GM18951 (cell line): ENCODE measurements around the gene ZNF597.

Source experiments
- POLR2A ChIP-seq: IDR thresholded peaks from 4 replicates; pipeline ENCODE4 v1.6.1; 2011; ENCODE audit warnings: mild to moderate bottlenecking; ENCODE audit not compliant: insufficient read length, insufficient read depth; ENCODE audit errors: extremely low read depth
- in situ Hi-C: fragments of 300-500 bp; cut with MboI; formaldehyde crosslinking; loops from one replicate; pipeline ENCODE4 v1.12.0; 2022; ENCODE audit warnings: low sequenced_read_pairs, mixed read lengths, inconsistent platforms; ENCODE audit not compliant: unreplicated experiment

Gene ZNF597

DNA sequence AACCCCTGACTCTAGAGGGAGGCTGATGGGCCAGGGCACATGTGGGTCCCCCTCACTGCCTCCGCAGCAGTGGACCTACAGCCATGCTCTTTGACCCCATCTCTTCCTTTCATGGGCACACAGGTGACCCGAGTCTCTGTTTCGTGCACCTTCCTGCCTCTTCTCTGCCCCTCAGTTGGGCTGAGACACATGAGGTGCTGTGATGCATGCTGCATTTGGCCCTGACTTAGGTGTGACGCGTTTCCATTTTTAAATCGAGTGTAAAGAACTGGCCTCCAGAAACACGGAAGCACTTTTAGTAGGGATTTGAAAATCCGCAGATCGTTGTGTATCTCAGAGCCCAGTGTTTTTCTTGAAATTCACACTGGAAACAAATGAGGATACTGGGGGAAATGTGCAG lies 27.4 kb upstream of the ZNF597 start:
- TF ChIP-seq POLR2A, result no peak
- in situ Hi-C loops, result no loop called here

DNA sequence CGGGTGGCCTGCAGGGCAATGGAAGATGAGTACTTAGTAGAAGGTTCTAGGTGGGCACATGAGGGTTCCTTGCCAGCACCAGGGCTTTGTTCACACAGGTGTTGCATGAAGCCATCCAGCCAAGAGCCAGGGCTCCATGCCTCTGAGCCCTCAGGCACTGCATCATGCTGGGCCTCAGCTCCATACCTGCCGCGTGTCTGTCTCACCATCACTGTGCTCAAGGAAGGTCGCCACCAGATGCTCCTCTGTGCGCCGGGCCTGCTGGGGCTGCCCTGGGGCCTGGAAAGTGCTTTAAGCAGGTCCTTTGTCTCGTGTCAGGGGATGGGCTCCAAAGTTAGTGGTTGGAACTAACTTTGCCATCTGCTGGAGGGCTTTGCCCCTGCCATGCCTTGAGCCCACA lies 26.4 kb upstream of the ZNF597 start:
- no peak for TF ChIP-seq POLR2A
- in situ Hi-C loops, result no loop called here

DNA sequence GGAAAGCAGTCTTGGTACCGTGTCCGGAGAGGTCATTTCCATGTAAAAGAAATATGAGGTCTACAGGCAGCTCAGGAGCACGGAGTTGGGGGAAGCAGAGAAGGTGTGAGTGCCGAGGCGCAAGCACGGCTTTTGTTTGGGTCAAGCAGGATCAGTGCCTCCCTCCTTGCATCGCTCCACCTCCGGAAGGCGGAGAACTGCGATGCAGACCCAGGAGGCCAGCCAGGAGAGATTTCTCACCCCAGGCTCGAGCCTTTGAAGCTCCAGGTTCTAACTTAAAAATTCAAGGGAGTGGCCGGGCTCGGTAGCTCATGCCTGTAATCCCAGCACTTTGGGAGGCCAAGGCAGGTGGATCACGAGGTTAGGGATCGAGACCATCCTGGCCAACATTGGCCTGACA lies 25.2 kb upstream of the ZNF597 start:
- TF ChIP-seq POLR2A, result no peak
- in situ Hi-C loops, result no loop called here

DNA sequence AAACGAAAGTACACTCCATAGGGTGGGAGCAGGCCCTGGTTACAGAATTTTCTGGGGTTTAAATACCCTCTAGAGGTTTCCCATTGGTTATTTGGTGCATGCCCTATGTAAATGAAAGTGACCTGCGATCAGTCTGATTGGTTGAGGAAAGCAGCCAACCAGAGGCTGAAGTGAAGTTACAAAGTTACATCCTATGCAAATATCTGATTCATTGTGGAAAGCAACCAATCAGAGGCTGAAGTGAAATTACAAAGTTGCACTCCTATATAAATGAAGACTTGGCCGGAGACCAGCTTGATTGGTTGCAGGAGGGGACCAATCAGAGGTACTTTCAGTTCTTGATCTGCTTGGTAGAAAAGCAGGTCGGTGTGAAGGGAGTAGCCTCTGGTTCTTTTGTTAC lies 24.6 kb upstream of the ZNF597 start:
- no peak for TF ChIP-seq POLR2A
- in situ Hi-C loops, result no loop called here

DNA sequence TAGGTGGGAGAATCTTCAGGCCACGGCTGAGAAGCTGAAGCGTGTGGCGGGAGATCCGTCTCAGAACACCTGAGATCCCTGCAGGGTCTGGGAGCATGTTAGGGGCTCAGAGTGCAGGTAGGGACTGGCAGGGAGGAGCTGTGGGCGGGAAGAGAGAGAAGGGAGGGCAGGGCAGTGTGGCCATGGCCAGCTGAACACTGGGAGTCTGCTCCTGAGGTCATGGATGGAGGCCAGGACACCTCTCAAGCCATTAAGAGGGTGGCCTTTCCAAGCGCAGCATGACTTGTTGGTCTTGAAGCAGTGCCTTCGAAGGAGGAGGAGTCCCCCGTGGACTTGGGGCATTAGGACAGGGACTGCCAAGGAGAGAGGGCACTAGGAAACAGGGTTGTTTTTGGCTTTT lies 23.9 kb upstream of the ZNF597 start:
- in situ Hi-C loops, result no loop called here
- TF ChIP-seq POLR2A, result no peak

DNA sequence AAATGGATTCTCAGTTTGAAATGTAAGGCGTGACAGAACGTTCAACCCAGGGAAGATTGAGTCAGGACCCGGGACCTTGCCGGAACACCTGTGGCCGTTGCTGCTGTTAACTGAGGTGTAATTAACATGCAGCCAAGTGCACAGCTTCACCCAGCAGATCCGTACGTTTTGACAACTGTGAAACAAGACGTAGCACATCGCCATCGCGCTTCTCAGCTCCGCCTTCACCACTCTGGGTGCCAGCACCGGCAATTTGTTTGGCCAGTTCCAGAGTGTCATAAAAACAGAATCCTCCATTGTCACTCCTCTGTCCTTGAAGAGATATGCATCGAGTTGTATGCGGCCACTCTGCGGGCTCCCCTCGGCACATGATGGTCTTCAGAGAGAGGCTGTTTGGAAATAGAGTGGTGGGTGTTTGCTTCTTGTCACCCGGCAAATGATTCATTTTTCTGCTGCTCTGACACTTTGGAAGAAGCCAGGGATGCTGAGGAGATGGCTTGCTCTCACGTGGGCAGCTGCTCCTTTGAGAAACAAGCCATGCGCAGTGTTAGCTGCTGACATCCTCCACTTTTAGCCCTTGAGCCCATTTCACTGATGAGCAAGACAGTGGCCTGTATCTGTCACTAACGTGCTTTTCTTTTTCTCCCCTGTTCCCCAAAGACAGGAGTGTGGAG lies 22.7 kb upstream of the ZNF597 start:
- in situ Hi-C loops, result no loop called here

DNA sequence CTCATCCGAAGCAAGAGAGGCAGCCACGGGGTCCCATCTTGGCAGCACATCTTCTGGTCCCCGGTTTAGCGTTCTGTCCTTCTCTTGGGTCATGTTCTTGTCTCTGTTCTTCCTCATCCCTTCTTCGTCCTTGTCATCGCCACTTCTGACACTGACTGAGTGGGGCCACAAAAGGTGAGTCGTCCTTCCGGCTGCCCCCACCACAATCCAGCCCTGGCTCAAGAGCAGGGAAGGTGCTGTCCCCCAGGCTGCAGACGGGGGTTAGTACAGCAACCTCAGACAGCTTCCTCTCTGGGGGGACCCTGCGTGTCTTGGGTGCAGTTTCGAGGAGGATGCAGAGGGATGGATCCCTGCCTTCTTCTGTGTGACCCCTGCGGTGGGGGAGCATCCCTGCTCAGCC lies 22.0 kb upstream of the ZNF597 start:
- in situ Hi-C loops, result no loop called here
- no peak for TF ChIP-seq POLR2A

More for the DNA sequence above, 22.7 kb upstream of the ZNF597 start:
- TF ChIP-seq POLR2A, result no peak

DNA sequence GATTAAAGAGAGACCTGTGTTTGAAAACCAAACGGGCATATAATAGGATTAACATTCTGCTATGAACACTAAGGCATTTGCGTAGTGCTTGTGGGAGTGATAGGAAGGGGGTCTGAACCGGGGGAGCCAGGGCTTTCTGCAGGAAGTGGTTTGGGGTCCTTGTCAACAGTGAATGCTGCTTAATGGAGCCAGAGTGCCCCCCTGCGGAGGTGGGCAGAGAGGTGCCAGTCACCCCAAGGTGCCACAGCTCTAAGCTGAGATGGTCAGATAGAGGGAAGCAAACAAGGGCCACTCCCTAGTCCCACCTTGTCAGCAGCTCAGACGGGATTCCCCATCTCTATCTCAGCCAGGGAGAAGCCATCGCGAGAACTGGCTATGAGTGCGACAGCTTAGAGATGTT lies 17.8 kb upstream of the ZNF597 start:
- TF ChIP-seq POLR2A, result no peak
- in situ Hi-C loops, result no loop called here

DNA sequence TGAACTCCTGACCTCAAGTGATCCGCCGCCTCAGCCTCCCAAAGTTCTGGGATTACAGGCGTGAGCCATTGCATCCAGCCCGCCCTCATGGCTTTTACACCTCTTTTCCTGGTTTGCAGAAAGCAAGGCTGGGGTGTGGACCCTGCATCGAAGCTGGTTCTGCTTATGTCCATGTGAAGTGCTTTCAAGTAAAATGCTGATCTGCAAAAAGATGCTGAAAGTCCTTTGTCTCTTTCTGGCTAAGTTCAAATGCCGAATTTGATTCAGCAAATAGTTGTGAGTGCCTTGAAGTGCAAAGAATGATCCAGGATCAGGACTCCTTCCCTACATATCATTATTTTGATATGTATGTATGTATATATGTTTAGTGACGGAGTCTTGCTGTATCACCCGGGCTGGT lies 17.3 kb upstream of the ZNF597 start:
- TF ChIP-seq POLR2A, result no peak
- in situ Hi-C loops, result no loop called here

DNA sequence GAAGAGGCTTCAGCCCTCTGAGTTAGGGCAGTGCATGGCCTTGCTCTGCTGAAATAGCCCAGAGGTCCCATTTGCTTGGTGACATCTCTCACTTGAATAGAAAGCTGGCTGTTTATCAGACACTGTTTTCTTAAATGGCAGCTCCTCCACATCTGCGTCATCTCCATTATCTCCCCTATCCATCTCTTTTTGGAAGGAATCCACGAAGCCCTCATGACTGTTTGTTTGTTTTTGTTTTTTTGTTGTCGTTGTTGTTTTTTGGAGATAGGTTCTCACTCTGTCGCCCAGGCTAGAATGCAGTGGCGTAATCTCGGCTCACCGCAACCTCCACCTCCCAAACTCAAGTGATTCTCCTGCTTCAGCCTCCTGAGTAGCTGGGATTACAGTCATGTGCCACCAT lies 16.8 kb upstream of the ZNF597 start:
- TF ChIP-seq POLR2A, result no peak
- in situ Hi-C loops, result no loop called here

DNA sequence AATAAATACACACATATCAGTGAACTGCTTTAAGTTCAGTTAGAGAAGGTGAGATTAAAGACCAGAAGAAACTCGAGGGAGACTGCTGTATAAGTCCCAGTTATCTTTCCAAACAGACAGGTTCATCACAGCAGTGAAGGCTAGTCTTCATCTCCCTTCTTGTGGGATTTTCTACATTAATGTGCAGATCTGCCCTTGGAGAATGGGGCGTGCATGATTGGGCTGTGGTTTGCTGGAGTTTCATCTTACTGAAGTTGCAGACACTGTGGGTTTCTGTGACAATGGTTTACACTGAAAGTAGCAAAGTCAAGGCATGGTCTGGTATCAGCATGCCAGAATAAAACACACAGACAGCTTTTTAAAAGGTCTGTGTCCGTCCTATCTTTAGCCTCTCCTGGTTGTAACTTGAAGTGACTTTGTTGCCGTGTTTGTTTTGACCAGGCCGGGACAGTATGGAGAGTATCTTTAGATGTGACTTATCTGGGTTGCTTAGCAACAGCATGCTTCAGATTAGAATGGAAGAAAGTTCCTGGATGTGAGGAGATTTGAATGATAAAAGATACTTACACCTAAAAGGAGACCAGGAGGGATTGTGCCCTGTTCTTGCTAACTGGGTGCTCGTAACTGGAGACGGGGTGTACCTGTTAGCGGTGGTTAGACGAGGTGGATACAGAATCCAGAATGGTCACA lies 16.2 kb upstream of the ZNF597 start:
- no peak for TF ChIP-seq POLR2A
- in situ Hi-C loops, result no loop called here

DNA sequence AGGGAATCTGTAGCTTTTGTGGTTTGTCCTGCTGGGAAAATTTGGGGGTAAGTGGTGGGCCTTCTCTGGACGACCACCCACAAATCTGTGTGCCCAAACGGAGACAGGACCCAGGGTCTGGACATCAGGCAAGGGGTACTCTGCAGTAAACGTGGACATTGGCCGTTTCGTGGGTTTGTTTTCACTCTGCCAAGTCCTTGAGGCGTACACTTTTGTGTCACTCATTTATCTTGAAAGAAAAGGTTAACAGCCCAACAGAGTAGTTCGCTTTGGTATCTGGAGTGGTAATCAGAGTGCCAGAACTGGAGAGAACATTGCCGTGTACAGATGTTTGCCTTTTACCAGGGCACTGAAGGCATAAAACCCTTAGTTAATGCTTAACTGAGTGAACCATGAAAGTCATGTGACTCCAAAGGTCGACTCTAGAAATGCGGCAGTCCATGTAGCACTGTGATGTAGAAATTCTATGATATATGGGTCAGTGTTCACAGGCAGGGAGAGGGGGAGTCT lies 15.6 kb upstream of the ZNF597 start:
- TF ChIP-seq POLR2A, result no peak
- in situ Hi-C loops, result no loop called here

DNA sequence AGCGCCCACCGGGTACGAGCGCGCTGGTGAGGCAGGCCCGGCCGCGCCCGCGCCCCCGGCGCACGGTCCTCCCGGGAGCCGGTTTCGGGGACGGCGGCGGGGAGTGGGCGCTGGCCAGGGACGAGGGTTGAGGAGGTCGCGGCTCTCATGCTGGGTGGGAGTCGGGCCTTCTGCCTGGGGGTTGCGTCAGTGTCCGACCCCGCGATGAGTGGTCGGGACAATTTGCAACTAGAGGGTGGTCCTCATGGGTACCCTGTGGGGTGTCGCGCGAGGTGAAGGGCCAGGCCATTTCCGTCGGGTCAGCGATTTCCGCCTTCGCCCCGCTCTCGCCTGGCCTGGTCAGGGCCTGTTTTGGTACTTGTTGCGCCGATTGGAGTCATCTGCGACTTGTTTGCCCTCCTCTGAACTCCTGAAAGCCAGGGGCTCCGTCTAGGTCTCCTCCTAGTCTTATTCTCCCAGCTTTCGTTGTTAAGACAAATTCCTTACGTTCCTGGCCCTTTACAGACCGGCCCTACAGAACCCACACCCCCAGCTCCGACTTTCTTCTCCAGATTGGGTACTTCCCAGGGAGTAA lies 15.1 kb upstream of the ZNF597 start:
- TF ChIP-seq POLR2A, result no peak
- in situ Hi-C loops, result no loop called here
